Aorta (tissue), 4 donors: ENCODE data around the gene SIRPB1. TPM values are rescaled to one million over a fixed set of nuclear protein-coding genes. Genes with fewer than 3 reads are reported as not detected.

Experiments
- polyA plus RNA-seq, 2 donors: library from polyadenylated mRNA; stranded (reverse); fragments of 200-250 nt; gene quantifications; one replicate each; pipeline ENCODE4 v1.2.3, GENCODE V29; 2013
- total RNA-seq, 2 donors: library from RNA; stranded (reverse); fragmentation: NEBNext Ultra II Directional; extraction: Animal tissue kit (Norgen Biotek cat#: 25700); gene quantifications; one replicate each; pipeline ENCODE4 v1.2.1, GENCODE V29; 2021
- donor health status: healthy with polysubstance abuse.
- donor health status: Bipolar disorder and iron deficiency.
- donor health status: DM: no; HTN: no; CAD: no.
- donor health status: DM: yes; HTN: yes; CAD: no.

Gene SIRPB1
- total and polyA plus RNA-seq, 4 donors = 0.36 to 3.1 (median 1.7) TPM

Other genes starting within 250 kb of the SIRPB1 start
- gene FKBP1A, start 227.0 kb downstream of the SIRPB1 start, total RNA-seq = 100 to 1,000 TPM; 249 to 273 TPM
- 100 to 1,000 TPM; 105 to 202 TPM for gene FKBP1A, start 227.0 kb downstream of the SIRPB1 start, polyA plus RNA-seq
- 10 to 100 TPM; 61.3 to 71.3 TPM for gene NSFL1C, start 153.2 kb downstream of the SIRPB1 start, total RNA-seq
- 10 to 100 TPM; 35.6 to 59.7 TPM for gene NSFL1C, start 153.2 kb downstream of the SIRPB1 start, polyA plus RNA-seq
- gene SIRPB2, start 128.6 kb downstream of the SIRPB1 start, total RNA-seq = 10 to 100 TPM; 12.9 to 27.3 TPM
- gene SIRPB2, start 128.6 kb downstream of the SIRPB1 start, polyA plus RNA-seq = 1 to 10 TPM in 1 of 2 donors, under 1 TPM in 1; 1.00 to 4.1 TPM
- under 1 TPM; 0.30 to 0.42 TPM for gene SIRPD, start 62.3 kb downstream of the SIRPB1 start, total RNA-seq
- gene SIRPD, start 62.3 kb downstream of the SIRPB1 start, polyA plus RNA-seq = not detected
- under 1 TPM in 1 of 2 donors, not detected in 1; 0.87 TPM for gene SIRPG, start 37.8 kb upstream of the SIRPB1 start, total RNA-seq
- not detected for gene SIRPG, start 37.8 kb upstream of the SIRPB1 start, polyA plus RNA-seq